ENCODE data around the gene C20orf144. TPM values are rescaled to one million over a fixed set of nuclear protein-coding genes. Genes with fewer than 3 reads are reported as not detected.

The C20orf144 gene
- total RNA-seq, 1 donor from 2014 or later: 0.23 TPM

GRCh38 chr20:33704197-33704924 is 42.2 kb downstream of the C20orf144 start:
- no peaks in the 10 kb centered on the region for H3K27me3 ChIP-seq
- intact Hi-C loops (cut with DNase I): no loop called here
- no peaks in the 10 kb centered on the region for H3K4me1 ChIP-seq
- H3K36me3 ChIP-seq: peaks cover 21% of the 10 kb centered on the region
- H3K9me3 ChIP-seq: no peaks in the 10 kb centered on the region
- H3K4me3 ChIP-seq: no peak overlapping the region
- DNase-seq (no peak), ATAC-seq (no peak)
- TF ChIP-seq, protein P1, sequence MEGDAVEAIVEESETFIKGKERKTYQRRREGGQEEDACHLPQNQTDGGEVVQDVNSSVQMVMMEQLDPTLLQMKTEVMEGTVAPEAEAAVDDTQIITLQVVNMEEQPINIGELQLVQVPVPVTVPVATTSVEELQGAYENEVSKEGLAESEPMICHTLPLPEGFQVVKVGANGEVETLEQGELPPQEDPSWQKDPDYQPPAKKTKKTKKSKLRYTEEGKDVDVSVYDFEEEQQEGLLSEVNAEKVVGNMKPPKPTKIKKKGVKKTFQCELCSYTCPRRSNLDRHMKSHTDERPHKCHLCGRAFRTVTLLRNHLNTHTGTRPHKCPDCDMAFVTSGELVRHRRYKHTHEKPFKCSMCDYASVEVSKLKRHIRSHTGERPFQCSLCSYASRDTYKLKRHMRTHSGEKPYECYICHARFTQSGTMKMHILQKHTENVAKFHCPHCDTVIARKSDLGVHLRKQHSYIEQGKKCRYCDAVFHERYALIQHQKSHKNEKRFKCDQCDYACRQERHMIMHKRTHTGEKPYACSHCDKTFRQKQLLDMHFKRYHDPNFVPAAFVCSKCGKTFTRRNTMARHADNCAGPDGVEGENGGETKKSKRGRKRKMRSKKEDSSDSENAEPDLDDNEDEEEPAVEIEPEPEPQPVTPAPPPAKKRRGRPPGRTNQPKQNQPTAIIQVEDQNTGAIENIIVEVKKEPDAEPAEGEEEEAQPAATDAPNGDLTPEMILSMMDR (IDR thresholded peaks at IDR 0.05): no peak
- no peak overlapping the region for H3K27ac ChIP-seq

- no peak for DNase-seq
- peaks cover 43% of the 10 kb centered on the region for H3K36me3 ChIP-seq
- TF ChIP-seq, protein P1 (IDR thresholded peaks at IDR 0.05): no peak
These were observed 45.5 kb downstream of the C20orf144 start for GRCh38 chr20:33707668-33708067.

GRCh38 chr20:33709398-33709797 is 47.3 kb downstream of the C20orf144 start:
- DNase-seq: no peak
- TF ChIP-seq, protein P1 (IDR thresholded peaks at IDR 0.05): no peak
- ATAC-seq: no peak
- H3K4me1 ChIP-seq: no peaks in the 10 kb centered on the region
- H3K27ac ChIP-seq: no peak overlapping the region
- intact Hi-C loops (cut with DNase I): no loop called here
- H3K27me3 ChIP-seq: no peaks in the 10 kb centered on the region
- peaks cover 59% of the 10 kb centered on the region for H3K36me3 ChIP-seq
- no peak overlapping the region for H3K4me3 ChIP-seq
- no peaks in the 10 kb centered on the region for H3K9me3 ChIP-seq

More at GRCh38 chr20:33707668-33708067, 45.5 kb downstream of the C20orf144 start:
- no peaks in the 10 kb centered on the region for H3K4me1 ChIP-seq
- H3K9me3 ChIP-seq: no peaks in the 10 kb centered on the region
- H3K27ac ChIP-seq: no peak overlapping the region
- no peak overlapping the region for H3K4me3 ChIP-seq
- intact Hi-C loops (cut with DNase I): no loop called here
- ATAC-seq: no peak
- H3K27me3 ChIP-seq: no peaks in the 10 kb centered on the region

DNA sequence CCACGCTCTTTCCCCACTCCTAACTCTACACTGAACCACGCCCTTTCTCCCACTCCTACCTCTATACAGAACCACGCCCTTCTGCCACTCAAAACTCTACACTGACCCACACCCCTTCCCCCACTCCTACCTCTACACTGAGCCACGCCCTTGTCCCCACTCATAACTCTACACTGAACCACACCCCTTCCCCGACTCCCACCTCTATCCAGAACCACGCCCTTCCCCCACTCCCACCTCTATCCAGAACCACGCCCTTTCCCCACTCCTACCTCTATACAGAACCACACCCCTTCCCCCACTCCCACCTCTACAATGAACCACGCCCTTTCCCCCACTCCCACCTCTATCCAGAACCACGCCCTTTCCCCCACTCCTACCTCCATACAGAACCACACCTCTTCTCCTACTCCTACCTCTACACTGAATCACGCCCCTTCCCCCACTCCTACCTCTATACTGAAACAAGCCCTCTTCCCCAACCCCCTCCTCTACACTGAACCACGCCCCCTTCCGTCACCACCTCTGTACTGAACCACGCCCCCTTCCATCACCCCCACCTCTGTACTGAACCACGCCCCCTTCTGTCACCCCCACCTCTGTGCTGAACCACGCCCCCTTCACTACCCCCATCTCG is 47.9 kb downstream of the C20orf144 start:
- peak; percentile 72 for ATAC-seq
- H3K4me1 ChIP-seq: no peaks in the 10 kb centered on the region
- H3K9me3 ChIP-seq: no peaks in the 10 kb centered on the region
- H3K27ac ChIP-seq: no peak overlapping the region
- no peak overlapping the region for H3K4me3 ChIP-seq
- TF ChIP-seq, protein P1 (IDR thresholded peaks at IDR 0.05): no peak
- intact Hi-C loops (cut with DNase I): no loop called here
- no peak for DNase-seq
- H3K36me3 ChIP-seq: peaks cover 65% of the 10 kb centered on the region
- no peaks in the 10 kb centered on the region for H3K27me3 ChIP-seq

GRCh38 chr20:33710681-33711445 is 48.7 kb downstream of the C20orf144 start:
- H3K27me3 ChIP-seq: no peaks in the 10 kb centered on the region
- DNase-seq (no peak), ATAC-seq (no peak)
- TF ChIP-seq, protein P1 (IDR thresholded peaks at IDR 0.05): no peak
- H3K36me3 ChIP-seq: peaks cover 69% of the 10 kb centered on the region
- H3K9me3 ChIP-seq: no peaks in the 10 kb centered on the region
- no peak overlapping the region for H3K4me3 ChIP-seq
- intact Hi-C loops (cut with DNase I): no loop called here
- no peaks in the 10 kb centered on the region for H3K4me1 ChIP-seq
- no peak overlapping the region for H3K27ac ChIP-seq
